Renal cortical epithelial cell (primary cell): ENCODE data around the gene PCA3. TPM values are rescaled to one million over a fixed set of nuclear protein-coding genes. Genes with fewer than 3 reads are reported as not detected.

ENCODE experiments used
- DNase-seq: peaks from one replicate; pipeline ENCODE4 v3.0.0-alpha.2; 2011; ENCODE audit warnings: low read depth
- total RNA-seq: library from RNA; depleted of rRNA; stranded (reverse); fragments of >200 nt; gene quantifications from 2 replicates; pipeline ENCODE4 v1.2.3, GENCODE V29; 2014

Gene PCA3
- total RNA-seq, 1 donor from 2014 or later: 0.05 TPM

DNA sequence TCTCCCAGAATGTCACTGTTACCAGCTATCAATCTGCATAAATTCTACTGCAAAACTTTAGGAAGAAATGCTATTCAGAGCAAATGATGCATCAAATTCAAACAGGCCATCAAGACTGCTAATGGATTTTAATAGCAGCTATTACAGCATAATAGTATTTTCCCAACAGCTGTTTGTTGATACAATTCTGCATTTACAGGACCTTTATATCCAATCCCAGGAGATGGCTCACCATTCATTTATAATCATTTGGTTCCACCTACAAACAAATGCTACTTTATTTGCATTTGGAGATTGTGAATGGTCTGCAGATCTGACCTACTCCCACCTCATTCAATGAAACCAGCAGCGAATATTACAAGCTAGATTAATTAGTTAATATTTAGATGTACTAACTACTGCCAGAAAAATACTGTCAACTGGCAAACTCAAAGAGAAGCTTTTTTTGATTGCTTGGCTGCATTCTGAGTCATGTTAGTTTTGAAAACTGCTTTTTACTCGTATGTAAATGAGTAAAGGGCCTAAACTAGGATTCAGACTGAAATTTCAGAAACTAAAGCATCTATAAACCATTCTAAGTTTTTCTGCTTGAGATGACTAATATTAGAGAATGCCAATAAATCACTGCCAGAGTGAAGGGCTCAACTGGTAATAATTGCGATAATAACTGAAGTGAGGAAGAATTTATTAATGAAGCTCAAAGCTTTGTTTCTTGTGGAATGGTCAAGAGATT is 7.1 kb upstream of the PCA3 start:
- DNase-seq: peak; percentile 84

DNA sequence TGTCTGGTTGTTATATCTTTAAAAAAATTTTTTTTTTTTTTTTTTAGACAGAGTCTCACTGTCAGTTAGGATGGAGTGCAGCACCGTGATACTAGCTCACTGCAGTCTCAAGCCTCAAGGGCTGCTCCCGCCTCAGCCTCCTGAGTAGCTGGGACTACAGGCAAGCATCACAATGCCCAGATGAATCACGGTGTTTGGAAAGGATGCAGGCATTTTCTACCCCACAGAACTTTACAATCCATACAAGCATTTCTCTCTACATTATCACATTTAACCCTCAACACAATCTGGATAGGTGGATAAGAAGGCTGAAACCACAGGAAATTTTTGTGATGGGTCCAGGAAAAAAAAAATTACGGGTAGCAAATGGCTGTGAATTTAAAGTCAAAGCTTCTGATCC is 5.8 kb upstream of the PCA3 start:
- DNase-seq: no peak

DNA sequence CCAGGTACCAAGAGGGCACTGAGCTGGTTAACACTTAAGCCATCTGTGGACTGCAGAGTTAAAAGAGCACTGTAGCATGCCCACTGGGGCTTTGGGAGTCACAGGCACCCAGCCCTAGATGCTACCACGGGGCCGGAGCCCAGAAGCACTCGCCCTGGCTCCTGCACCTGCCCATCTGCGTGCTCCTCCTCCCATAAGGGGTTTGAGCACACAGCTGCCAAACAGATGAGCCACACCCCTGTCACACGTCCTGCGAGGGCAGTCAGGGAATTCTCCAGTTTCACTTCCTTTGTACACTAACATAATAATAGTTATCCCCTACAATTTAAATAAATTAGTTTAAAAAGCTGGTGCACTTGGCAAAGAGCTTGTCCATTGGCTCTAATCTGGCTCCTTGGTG is 4.5 kb upstream of the PCA3 start:
- no peak for DNase-seq

DNA sequence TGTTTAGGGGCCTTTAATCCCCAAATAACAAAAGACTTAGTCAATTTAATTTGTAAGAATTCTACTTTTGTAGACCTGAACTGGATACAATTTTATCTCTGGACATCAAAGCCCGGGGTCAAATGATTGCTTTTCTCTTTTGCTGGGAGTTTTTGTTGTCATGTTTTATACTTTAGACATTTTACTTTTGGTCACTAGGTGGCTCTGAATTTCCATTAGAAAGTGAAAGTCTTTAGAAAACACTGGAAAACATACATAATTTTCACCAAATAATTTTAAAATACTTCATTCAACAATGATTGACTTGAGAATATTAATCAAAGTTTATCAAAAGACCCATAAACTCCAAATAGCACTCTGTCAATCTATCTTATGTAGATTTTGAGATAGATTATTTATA is 2.8 kb upstream of the PCA3 start:
- DNase-seq: peak; percentile 9

GRCh38 chr9:76766126-76766525 is 1.9 kb downstream of the PCA3 start:
- no peak for DNase-seq

DNA sequence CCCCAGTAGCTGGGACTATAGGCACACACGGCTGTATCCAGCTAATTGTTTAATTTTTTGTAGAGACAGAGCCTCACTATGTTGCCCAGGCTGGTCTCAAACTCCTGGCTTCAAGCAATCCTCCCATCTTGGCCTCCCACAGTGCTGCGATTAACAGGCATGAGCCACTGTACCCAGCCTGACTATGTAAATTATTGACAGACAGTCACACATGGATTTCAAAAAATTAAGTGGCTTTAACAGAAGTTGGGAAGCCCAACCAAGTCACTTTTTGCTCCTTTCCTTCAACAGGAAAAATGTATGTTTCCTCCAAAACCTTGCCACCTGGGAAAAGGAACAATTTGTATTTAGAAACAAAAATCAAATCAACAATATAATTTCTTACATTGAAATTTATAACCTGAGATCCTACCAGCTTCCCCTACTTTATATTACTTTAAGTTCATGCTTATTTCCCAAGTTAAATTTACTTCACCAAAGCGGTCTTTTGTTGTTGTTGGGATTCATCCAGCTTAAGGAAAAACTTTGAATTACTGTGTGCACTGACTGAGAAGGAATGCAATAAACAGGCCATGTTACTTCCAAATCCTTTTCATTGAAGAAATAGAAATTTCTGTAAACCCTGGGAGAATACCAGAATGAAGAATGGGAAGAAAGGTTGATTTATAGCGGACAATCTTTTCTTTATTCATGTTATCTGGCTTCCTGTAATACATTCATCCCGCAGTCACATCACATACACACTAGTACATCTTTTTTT is 8.6 kb downstream of the PCA3 start:
- peak; percentile 91 for DNase-seq

- DNase-seq: no peak
These were observed 20.6 kb downstream of the PCA3 start for GRCh38 chr9:76784881-76785280.

DNA sequence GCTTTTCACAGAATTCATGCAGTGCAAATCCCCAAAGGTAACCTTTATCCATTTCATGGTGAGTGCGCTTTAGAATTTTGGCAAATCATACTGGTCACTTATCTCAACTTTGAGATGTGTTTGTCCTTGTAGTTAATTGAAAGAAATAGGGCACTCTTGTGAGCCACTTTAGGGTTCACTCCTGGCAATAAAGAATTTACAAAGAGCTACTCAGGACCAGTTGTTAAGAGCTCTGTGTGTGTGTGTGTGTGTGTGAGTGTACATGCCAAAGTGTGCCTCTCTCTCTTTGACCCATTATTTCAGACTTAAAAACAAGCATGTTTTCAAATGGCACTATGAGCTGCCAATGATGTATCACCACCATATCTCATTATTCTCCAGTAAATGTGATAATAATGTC is 21.3 kb downstream of the PCA3 start:
- no peak for DNase-seq

- DNase-seq: no peak
These were observed 23.4 kb downstream of the PCA3 start for GRCh38 chr9:76787677-76788076.

DNA sequence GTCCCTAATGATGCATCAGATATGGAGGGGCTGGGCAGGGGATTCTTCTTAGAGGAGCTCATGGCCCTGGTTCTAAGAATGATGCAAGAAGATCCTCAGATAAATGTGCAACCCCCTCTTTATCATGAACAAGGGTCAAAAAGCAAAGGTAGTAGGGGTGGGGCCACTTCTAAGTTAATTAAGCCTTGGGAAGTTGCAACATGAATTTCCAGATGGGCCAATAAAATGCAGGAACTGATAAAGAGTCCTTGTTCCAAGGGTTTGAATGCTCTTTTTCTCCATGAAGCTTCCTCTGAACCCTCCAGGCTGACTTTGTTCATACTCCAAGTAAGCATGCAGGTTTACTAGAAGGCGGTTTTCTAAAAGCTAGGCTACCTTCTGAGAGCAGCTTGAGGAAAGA is 25.6 kb downstream of the PCA3 start:
- DNase-seq: no peak

GRCh38 chr9:76793784-76794431 is 29.7 kb downstream of the PCA3 start:
- DNase-seq: no peak

DNA sequence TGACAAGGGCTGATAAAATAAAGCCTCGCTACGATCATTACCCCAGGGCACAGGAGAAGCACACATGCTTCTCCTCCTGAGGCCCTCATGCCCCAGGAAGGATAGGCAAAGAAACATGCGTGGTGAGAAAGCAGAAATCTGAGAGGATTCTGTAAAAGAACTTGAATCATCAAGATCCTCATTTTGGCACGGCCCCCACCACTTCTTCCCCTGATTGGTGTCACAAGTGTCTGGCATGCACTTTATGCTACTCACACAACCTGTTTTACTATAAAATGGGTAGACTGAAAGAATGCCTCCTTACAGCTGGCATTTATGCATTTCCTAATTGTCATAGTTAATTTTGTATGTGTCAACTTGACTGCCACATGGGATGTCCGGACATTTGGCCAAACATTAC is 32.1 kb downstream of the PCA3 start:
- no peak for DNase-seq

DNA sequence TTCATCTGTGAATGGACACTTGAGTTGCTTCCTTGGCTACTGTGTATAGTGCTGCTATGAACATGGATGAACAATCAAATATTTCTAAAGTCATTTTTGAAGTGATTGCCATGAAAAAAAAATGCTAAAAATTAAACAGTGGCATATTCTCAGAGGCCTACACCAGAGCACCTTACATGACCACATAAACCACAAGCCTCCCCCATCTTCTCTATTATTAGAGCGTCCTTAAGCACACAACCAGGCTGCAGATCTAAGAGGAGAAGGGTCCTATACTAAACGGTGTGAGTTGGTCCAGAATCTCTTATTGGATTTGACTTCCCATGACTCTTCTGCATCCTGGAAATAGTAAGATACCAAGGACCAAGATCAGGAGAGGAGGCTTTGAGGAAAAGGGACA is 34.3 kb downstream of the PCA3 start:
- DNase-seq: no peak

- no peak for DNase-seq
These were observed 35.2 kb downstream of the PCA3 start for GRCh38 chr9:76799473-76799872.

GRCh38 chr9:76800901-76801300 is 36.7 kb downstream of the PCA3 start:
- no peak for DNase-seq

- DNase-seq: no peak
These were observed 38.8 kb downstream of the PCA3 start for GRCh38 chr9:76803083-76803482.

- DNase-seq: no peak
These were observed 39.5 kb downstream of the PCA3 start for GRCh38 chr9:76803762-76804161.

DNA sequence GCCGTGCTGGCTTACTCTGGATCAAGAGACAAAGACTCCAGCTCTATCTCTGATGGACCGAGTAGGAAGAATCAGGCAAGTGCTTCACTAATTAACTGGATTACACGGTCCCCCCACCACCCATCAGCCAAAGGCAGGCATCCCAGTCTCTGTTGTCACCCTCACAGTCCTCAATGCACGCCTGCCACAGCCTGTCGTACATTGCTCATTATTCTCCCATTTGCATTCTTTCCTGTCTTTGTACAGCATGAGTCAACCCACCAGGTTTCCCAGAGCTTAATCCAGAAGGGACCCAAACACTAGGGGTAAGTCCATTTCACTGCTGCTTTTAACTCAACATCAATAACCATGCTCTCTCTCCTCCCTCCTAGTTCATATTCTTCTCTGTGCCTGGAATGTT is 44.4 kb downstream of the PCA3 start:
- no peak for DNase-seq

DNA sequence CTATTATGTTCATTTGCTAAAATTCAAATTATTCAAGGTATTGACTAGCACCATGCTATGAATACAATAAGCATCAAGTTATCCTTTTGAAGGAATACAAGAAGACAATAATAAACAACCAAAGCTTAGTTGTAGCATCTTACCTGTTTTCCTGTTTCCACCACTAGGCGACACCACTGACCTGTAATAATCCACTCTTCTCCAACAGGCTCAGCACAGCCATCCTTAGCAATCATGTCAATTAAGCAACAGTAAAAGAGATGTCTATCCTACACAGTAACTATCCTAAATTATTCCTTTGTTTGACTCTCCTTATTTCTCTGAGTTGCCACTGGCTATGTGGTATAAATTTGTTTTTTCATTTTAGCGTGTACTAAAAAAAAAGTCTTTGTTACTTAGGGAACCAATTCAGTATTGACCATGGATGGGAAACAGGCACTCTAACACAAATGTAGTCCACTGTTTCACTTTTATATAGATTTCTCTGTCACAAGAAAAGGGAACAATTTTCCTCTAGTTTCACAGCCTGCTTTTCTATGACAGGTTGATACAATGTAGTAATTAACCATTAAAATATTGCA is 46.2 kb downstream of the PCA3 start:
- DNase-seq: peak; percentile 73

GRCh38 chr9:76812591-76812990 is 48.4 kb downstream of the PCA3 start:
- DNase-seq: no peak

GRCh38 chr9:76817489-76817888 is 53.3 kb downstream of the PCA3 start:
- DNase-seq: peak; percentile 91

DNA sequence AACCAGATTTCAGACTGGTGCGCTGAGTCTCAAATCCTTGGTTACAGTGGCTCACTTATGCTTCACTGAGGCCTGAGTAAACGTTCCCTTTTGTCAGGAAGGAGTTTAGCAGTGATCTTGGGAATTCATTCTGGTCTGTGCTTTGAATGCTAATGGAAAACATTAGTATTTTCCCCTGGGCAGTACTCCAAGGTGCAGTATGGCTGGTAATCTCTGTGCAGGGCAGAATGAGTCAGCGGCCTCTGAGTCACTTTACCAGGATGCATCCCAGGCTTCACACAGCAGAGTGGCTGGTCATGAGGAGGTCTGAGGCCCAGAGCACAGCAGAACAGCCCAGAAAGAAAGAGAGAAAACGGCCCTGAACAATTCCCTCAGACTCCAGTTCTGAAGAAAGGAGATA is 54.0 kb downstream of the PCA3 start:
- DNase-seq: peak; percentile 99

DNA sequence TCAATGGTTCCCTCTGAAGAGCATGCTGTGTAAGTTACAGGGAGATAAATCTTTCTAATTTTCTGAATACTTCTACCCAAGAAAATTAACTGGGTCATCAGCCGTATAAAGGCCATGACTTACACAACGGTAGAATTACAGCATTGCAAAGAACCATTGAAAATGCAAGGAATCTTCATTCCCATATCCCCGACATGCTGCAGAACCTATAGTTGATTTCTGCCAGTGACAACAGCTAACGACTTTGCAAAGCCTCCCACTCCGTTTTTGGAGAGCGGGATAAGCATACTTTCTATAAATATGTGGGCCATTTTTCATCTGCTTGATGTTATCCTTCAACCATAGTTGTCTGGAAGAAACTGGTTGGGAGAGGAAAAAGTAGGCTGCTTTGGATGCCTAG is 56.2 kb downstream of the PCA3 start:
- DNase-seq: no peak
